Stromal cell of bone marrow (primary cell): ENCODE measurements around the gene TIGAR.

Experiments
- DNase-seq: peaks from one replicate; pipeline ENCODE4 v3.0.0-alpha.2; 2012; ENCODE audit warnings: low read depth

The TIGAR gene

GRCh38 chr12:4380332-4380731 is 59.3 kb downstream of the TIGAR start:
- no peak for DNase-seq

DNA sequence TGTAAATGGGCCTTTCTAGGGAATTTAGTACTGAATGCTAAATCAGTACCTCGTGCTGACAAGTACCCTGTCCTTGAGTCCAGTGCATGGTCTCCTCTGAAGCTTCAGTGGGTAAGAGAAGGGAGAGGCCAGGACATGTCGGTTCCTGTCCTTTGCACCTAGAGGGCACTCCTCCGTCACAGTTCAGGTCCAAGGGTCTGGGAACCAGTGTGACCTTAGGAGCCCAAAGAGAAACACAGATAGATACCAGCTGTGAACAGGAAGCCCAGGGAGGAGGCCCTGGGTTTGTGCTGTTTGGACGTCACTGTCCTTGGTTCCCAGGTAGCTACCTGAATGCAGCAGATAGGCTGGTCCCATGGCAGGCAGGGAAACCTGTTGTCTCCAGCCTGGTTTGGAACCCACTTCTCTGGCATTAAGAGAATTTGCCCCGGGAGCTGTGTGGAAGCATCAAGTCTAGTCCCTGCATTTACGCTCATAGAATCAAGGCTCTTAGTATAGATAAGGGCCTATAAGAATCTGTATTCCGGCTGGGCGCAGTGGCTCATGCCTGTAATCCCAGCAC is 62.4 kb downstream of the TIGAR start:
- DNase-seq = no peak

DNA sequence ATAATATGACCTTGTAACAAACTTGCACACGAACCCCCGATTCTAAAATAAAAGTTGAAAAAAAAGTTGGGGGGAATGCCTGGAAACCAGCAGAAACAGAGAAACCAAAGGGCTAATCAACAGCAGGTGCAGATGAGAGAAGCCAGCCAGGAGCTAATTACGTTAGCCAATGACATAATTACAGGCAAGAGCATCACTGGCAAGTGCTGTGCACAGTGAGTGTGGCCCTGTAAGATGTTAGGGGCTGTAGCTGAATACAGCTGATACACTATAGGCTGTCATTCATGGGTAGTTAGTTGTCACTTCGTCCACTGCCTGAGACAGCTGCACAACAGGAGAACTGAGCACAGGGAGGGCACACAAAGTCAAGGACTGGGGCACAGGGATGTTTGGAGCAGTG is 65.8 kb downstream of the TIGAR start:
- no peak for DNase-seq

DNA sequence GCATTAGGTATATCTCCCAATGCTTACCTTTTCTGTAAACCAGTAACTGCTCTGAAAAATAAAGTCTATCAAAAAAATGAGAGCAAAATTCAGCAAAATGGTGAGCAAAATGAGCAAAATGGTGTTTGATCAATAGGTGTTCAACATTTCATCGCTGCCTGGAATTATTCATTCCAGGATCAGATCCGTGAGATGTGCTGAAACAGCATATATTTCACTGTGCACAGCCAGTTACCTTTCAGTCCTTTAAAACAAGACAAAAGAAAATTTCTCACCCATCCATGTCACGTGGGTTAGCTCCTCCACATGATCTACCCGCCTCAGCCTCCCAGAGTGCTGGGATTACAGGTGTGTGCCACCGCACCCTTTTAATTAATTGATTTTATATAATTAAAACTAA is 66.6 kb downstream of the TIGAR start:
- DNase-seq = no peak

DNA sequence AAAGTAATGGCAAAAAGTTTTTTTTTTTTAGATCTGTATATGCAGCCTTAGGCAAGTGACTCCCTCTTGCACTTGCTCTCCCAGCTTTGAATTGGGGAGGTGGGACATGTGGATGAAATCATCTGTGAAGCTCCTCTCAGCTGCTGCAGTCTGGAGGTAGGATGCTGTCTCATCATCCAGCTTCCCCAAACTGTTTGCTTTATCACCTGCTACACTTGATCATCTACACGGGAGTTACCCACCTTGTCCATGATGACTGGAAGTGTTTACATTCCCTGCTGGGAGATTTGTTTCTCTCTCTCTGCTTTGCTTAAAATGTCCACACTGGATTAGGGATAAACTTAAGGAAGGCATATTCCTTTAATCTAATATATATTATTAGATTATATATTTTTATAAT is 67.0 kb downstream of the TIGAR start:
- DNase-seq = no peak

GRCh38 chr12:4388662-4389061 is 67.6 kb downstream of the TIGAR start:
- DNase-seq = no peak

- no peak for DNase-seq
Measured at GRCh38 chr12:4392223-4392742, 71.3 kb downstream of the TIGAR start.

DNA sequence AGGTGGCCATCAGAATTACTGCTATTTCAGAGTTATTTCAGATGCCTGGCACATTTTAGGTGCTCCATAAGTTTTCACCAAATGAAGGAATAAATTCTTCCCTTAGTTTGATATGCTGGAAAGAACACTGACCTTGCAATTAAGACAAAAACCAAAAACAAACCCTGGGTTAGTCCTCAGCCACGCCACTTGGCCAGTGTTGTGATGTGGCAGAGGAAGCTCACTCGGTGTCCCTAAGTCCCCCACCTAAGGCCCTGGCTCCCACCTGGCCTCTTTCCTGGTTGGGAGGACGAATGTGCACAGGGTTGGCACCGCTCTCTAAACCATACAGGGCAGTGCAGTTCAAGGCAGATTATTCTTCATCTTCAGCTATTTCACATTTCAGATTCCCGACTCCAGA is 72.2 kb downstream of the TIGAR start:
- DNase-seq = no peak

DNA sequence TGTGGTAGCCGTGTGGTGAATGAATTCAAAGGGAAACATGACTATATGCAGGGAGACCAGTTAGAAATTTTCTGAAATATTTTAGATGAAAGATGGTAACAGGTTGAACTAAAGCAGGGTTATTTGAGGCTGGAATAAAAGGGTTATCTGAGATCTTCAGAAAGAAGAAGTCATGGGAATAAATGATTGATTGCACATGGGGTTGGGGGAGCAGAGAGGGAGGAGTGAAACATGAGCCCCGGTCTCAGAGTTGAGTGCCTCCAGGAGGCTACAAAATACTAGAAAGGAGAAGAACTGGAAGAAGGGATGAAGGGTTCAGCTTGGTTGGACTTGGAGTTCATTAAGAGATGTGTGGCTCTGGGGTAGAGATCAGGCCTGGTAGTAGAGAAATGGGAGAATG is 74.8 kb downstream of the TIGAR start:
- no peak for DNase-seq

DNA sequence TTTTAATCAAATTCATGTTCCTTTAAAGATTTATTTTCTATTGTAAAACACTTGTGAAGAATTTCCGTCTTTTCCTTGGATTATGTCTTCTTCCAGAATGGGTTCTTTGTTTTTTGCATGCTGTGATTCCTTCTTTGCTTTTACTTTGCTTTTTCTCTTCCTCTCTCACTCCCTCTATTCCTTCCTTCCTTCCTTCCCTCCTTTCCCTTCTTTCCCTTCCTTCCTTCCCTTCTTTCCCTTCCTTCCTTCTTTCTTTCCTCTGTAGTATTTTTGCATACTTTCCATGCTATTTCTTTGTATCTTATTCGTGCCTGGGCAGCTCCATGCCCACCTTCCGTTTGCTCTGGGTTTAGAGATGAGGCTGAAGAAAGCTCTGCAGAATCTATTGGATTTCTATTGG is 80.1 kb downstream of the TIGAR start:
- DNase-seq = no peak

- DNase-seq = no peak
Measured at GRCh38 chr12:4402996-4403395, 82.0 kb downstream of the TIGAR start.
